GM12801 (cell line): ENCODE data around the gene KCNK10.

Experiments used
- TF ChIP-seq, protein P1 (sequence below): IDR thresholded peaks from one replicate; pipeline ENCODE4 v1.5.1; 2011; ENCODE audit warnings: control low read depth; ENCODE audit not compliant: insufficient read length; ENCODE audit errors: extremely low read depth

KCNK10 gene

DNA sequence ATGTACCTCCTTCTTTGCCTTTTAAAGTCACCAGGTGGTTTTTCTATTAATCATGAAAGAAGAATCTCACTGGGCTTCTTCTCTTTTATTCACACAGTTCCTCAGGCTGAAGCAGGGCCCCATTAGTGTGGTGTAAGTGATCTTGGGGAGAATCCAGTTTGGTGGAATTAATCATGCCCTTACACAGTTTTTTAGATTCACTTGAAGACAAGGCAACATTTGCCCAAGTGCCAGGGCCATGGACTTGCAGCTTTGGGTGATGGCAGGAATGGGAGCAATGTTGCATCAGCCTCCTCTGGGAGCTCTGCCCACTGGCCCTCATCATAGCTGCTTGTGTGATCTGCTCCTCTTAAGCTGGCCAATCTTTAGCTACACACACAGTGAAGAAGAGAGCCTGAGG, 33.8 kb downstream of the KCNK10 start:
- TF ChIP-seq, protein P1, sequence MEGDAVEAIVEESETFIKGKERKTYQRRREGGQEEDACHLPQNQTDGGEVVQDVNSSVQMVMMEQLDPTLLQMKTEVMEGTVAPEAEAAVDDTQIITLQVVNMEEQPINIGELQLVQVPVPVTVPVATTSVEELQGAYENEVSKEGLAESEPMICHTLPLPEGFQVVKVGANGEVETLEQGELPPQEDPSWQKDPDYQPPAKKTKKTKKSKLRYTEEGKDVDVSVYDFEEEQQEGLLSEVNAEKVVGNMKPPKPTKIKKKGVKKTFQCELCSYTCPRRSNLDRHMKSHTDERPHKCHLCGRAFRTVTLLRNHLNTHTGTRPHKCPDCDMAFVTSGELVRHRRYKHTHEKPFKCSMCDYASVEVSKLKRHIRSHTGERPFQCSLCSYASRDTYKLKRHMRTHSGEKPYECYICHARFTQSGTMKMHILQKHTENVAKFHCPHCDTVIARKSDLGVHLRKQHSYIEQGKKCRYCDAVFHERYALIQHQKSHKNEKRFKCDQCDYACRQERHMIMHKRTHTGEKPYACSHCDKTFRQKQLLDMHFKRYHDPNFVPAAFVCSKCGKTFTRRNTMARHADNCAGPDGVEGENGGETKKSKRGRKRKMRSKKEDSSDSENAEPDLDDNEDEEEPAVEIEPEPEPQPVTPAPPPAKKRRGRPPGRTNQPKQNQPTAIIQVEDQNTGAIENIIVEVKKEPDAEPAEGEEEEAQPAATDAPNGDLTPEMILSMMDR, result no peak

GRCh38 chr14:88286309-88286708, 36.8 kb downstream of the KCNK10 start:
- TF ChIP-seq, protein P1, result no peak

DNA sequence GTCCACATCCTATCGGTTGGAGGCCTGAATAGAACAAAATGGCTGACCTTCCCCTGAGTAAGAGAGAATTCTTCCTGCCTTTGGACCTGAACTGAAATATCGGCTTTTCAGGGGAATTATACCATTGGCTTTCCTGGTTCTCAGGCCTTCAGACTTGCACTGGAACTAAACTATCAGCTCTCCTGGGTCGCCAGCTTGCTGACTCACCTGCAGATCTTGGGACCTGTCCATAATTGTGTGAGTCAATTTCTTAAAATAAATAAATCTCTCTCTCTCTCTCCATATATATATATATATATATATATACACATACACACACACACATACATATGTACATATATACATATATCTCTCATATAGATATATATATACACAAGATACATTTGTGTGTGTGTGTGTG, 41.6 kb downstream of the KCNK10 start:
- TF ChIP-seq, protein P1, result no peak

GRCh38 chr14:88276923-88277596, 46.0 kb downstream of the KCNK10 start:
- TF ChIP-seq, protein P1, result no peak

DNA sequence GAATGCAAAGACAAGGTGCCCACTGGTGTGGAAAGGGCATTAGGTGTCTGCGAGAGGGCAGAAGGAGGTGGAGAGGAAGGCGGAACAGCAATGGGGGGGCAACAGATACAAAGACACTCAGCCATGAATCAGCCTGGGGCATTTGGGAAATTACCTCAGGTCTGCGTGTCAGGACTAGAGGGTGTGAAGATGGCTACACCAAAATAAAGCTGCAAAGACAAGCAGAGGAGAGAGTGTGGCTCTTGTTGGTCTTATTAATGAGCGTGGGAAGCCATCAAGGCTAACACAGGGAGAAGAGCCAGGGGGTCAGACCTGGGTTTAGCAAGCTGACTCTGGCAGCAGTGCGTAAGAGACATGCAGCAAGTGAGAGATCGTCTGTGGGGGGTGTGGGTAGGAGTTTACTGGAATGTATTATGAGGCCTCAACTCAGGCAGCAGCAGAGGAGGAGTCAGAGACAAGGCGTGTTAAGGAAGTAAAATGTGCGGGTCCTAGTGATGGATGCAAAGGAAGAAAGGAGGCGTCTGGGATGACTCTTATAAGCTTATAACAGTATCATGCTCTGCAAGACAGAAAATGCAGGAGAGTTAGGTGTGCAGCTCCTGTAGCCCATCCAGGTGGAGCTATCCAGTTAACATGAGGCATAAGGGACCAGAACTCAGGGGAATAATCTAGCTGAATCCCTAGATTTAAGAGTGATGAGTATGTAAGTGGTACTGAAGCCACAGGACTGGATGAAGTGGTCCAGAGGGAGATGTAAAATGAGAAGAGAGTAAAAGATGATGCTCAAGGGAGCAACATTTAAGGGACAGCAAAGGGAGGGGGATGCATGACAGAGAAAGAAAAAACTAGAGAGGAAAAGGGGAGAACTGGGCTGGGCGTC, 50.4 kb downstream of the KCNK10 start:
- TF ChIP-seq, protein P1, result no peak

DNA sequence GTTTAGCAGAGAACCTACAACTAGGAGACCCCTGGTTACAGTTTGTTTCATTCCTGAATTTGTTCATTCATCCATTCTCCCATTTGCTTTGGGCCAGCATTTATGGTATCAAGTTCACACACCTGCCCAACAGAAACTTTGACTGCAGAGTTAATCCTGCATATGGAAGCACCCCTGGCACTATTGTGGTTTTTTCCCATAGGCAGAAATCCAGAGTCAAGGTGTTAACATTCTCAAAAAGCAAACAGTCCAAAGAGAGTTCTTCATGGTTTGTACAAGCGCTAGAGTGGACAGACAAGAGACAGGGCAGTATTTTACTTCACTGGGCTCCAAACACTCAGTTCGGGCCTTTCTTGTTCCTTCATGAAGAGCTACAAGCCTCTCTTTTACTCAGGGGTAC, 51.9 kb downstream of the KCNK10 start:
- TF ChIP-seq, protein P1, result no peak

- TF ChIP-seq, protein P1, result no peak
Observed at GRCh38 chr14:88270776-88271175, 52.3 kb downstream of the KCNK10 start.
